Subcutaneous abdominal adipose tissue (tissue), 5 donors: ENCODE results near the gene SLX4IP.
A peak's percentile ranks its signal among the peaks of the same experiment; 100 is the strongest.

Experiments
- H3K27ac ChIP-seq: one replicate; pipeline ENCODE4 v1.7.0; 2013; ENCODE audit warnings: low read depth, mild to moderate bottlenecking, inconsistent platforms, low read length, moderate library complexity
- H3K27me3 ChIP-seq, 5 donors: one replicate each; pipeline ENCODE4 v1.7.0; 2013; ENCODE audit warnings: low read length in 5 of 5, inconsistent platforms in 1 of 5; ENCODE audit not compliant: control insufficient read depth in 5 of 5, insufficient read depth in 4 of 5
- H3K36me3 ChIP-seq, 5 donors: one replicate each; pipeline ENCODE4 v1.7.0; 2013; ENCODE audit warnings: low read length in 5 of 5; ENCODE audit not compliant: control insufficient read depth in 5 of 5, insufficient read depth in 5 of 5
- H3K4me1 ChIP-seq, 5 donors: one replicate each; pipeline ENCODE4 v1.7.0; 2013; ENCODE audit warnings: low read length in 5 of 5, mild to moderate bottlenecking in 3 of 5, moderate library complexity in 1 of 5; ENCODE audit not compliant: control insufficient read depth in 5 of 5, insufficient read depth in 5 of 5
- H3K4me3 ChIP-seq, 5 donors: one replicate each; pipeline ENCODE4 v1.7.0; 2013; ENCODE audit warnings: low read length in 5 of 5, low read depth in 1 of 5
- H3K9ac ChIP-seq, 5 donors: one replicate each; pipeline ENCODE4 v1.7.0; 2013; ENCODE audit warnings: low read length in 5 of 5, mild to moderate bottlenecking in 4 of 5, moderate library complexity in 3 of 5
- H3K9me3 ChIP-seq, 5 donors: one replicate each; pipeline ENCODE4 v1.7.0; 2013; ENCODE audit warnings: low read length in 5 of 5; ENCODE audit not compliant: control insufficient read depth in 5 of 5
- donor health status: healthy.
- donor health status: healthy.
- donor health status: healthy.
- donor health status: healthy.
- donor health status: healthy.

The SLX4IP gene

DNA sequence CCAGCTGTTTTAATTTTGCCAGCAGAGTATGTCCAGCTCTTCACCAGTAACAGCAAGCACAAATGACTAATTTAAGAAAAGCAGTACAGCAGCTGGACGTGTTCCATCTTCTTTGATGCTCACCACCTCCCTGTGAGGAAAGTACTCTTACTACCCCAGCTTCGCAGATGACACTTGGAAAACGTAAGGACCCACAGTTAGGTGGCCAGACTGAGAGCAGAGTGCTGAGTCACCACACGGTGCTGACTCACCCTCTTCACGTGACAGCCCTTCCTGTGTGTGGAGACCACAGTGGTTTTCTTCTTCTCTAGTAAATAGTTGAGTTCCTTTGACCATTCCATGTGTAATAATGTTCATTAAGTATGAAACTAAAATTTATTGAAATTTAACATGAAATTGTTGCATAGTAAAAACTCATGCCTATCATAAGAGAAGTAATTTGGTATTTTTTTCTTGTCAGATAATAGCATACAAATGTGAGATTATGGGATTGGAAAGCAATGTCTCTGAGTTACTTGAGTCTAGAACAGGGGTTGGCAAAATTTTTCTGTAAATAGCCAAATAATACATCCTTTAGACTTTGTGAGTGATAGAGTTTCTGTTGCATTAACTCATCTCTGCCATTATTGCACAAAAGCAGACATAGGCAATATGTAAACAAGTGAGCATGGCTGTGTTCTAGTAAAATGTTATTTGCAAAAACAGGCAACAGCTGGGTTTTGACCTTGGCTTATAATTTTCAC is 76.6 kb downstream of the SLX4IP start:
- H3K9me3 ChIP-seq, result no peaks in the 10 kb centered on the region
- H3K27me3 ChIP-seq, result no peaks in the 10 kb centered on the region
- H3K9ac ChIP-seq, result no peak overlapping the region
- peak overlapping the region; percentile 77 for H3K27ac ChIP-seq
- H3K4me3 ChIP-seq, result peak overlapping the region in 1 of 5 donors; percentile 9
- H3K4me1 ChIP-seq, result peaks cover 8 to 61% (median 53%) of the 10 kb centered on the region in 5 donors
- no peaks in the 10 kb centered on the region for H3K36me3 ChIP-seq

DNA sequence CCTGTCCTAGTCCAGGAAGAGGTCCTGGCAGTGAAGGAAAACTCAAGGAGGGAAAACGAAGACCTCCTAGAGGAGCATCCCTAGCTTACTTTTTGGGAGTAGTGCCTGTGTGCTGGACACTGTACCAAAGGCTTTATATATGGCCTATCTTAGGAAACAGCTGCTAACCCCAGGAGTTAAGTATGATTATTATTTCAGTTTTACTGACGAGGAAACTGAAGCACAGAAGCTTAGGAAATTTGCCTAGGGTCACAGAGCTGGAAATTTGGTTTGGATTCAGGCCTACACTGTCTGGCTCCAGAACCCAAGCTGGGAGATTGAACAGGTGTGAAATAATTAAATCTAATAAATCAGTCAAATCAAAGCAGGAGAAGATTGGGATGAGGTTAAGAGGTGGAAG is 78.0 kb downstream of the SLX4IP start:
- H3K36me3 ChIP-seq, result no peaks in the 10 kb centered on the region
- no peaks in the 10 kb centered on the region for H3K9me3 ChIP-seq
- H3K4me1 ChIP-seq, result peaks cover 8 to 55% (median 46%) of the 10 kb centered on the region in 5 donors
- no peak overlapping the region for H3K4me3 ChIP-seq
- no peak overlapping the region for H3K9ac ChIP-seq
- no peaks in the 10 kb centered on the region for H3K27me3 ChIP-seq
- no peak overlapping the region for H3K27ac ChIP-seq

- no peaks in the 10 kb centered on the region for H3K27me3 ChIP-seq
- no peak overlapping the region for H3K4me3 ChIP-seq
- H3K36me3 ChIP-seq, result no peaks in the 10 kb centered on the region
- H3K9me3 ChIP-seq, result no peaks in the 10 kb centered on the region
- peaks cover 8 to 45% (median 36%) of the 10 kb centered on the region in 5 donors for H3K4me1 ChIP-seq
- H3K27ac ChIP-seq, result peak overlapping the region; percentile 58
- H3K9ac ChIP-seq, result peak overlapping the region in 1 of 5 donors; percentile 49
Observed at GRCh38 chr20:10513931-10514575, 78.9 kb downstream of the SLX4IP start.

DNA sequence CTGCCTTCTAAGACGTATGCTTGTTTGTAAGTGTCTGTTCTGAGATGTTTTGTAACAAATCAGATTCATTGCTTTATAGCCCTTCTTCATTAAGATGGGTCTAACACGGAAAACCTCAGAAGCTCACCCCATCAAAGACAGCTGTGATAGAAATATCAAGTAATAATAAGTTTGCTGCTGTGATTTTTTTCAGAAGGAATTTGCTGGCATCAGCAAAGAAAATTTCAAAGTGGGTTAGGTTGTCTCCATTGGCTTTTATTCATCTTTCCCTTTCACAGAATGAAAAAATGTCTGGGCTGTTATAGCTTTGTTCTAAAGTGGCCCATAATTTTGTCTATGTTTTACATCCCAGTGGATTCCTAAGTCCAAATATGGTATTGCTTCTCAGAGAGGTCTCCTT is 81.4 kb downstream of the SLX4IP start:
- Histone ChIP-seq H3K36me3 (no peaks in the 10 kb centered on the region), H3K27me3 (no peaks in the 10 kb centered on the region), H3K27ac (no peak overlapping the region), H3K4me1 (peaks cover under 1 to 27% (median 25%) of the 10 kb centered on the region in 5 donors), H3K9ac (no peak overlapping the region), H3K4me3 (no peak overlapping the region), H3K9me3 (no peaks in the 10 kb centered on the region)

DNA sequence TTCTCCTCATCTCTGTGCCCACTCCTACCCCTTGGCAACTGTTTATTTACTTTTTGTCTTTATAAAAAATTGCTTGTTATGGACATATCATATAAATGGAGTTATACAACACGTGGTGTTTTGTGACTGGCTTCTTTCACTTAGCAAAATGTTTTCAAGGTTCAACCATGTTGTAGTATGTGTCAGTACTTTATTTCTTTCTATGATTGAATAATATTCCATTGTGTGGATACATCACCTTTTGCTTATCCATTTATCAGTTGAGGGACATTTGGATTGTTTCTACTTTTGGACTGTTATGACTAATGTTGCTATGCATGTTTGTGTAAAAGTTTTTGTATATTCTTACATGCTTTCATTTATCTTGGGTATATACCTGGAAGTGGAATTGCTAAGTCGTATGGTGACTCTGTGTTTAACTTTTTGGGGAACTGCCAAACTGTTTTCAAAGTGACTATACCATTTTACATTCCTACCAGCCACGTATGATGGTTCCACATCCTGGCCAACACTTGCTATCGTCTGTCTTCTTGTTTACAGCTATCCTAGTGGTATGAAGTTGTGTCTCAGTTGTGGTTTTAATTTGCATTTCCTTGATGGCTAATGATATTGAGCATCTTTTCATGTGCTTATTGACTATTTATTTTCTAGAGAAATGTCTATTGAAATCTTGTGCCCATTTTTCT is 84.4 kb downstream of the SLX4IP start:
- Histone ChIP-seq H3K9ac (no peak overlapping the region), H3K4me3 (no peak overlapping the region), H3K9me3 (no peaks in the 10 kb centered on the region), H3K27ac (no peak overlapping the region), H3K27me3 (no peaks in the 10 kb centered on the region), H3K36me3 (no peaks in the 10 kb centered on the region), H3K4me1 (peaks cover 0 to 26% (median 17%) of the 10 kb centered on the region in 5 donors)

GRCh38 chr20:10520528-10520927 is 85.4 kb downstream of the SLX4IP start:
- no peak overlapping the region for H3K9ac ChIP-seq
- H3K4me3 ChIP-seq, result no peak overlapping the region
- no peak overlapping the region for H3K27ac ChIP-seq
- peaks cover 0 to 22% (median 10%) of the 10 kb centered on the region in 5 donors for H3K4me1 ChIP-seq
- no peaks in the 10 kb centered on the region for H3K9me3 ChIP-seq
- no peaks in the 10 kb centered on the region for H3K27me3 ChIP-seq
- H3K36me3 ChIP-seq, result no peaks in the 10 kb centered on the region

DNA sequence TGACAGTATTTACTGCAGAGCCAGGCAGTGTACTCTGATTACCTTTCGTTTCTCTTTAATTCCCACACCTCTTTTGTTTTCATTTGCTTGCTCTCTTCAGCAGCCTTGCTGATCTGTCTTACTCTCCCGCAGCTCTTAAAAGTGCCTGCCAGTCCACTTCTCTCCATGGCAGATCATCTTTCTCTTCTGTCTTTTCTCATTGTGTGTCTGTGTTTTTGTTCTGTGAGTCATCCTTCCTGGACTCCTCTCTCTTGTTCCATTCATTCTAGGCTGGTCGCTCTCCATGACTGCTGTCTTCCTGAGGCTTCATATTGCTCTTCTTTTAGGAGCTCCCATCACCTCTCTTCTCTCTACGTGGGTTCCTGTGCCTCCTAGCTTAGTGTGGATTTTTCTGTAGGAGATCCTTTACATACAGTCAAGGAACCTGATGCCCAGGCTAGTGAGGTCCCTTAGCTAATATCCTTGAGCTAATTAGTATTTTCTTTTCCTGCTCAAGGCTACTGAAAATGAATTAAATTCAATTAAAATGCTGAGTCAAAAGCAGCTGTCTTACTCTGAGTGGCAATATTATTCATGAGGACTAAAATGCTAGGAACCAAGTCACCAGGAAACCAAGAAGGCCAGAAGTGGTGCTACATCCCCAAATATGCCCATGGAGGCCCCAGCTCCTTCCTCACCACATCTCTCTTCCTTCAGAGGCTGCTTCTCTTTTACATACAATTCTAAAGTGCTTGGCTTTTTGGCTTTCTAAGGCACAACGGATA is 86.1 kb downstream of the SLX4IP start:
- H3K4me3 ChIP-seq, result no peak overlapping the region
- H3K27me3 ChIP-seq, result no peaks in the 10 kb centered on the region
- H3K36me3 ChIP-seq, result no peaks in the 10 kb centered on the region
- no peak overlapping the region for H3K9ac ChIP-seq
- H3K27ac ChIP-seq, result no peak overlapping the region
- H3K4me1 ChIP-seq, result peaks cover 0 to 22% (median 10%) of the 10 kb centered on the region in 5 donors
- H3K9me3 ChIP-seq, result no peaks in the 10 kb centered on the region

GRCh38 chr20:10521836-10522235 is 86.7 kb downstream of the SLX4IP start:
- no peak overlapping the region for H3K27ac ChIP-seq
- peaks cover 0 to 22% (median 10%) of the 10 kb centered on the region in 5 donors for H3K4me1 ChIP-seq
- no peaks in the 10 kb centered on the region for H3K9me3 ChIP-seq
- H3K36me3 ChIP-seq, result no peaks in the 10 kb centered on the region
- no peak overlapping the region for H3K4me3 ChIP-seq
- no peak overlapping the region for H3K9ac ChIP-seq
- no peaks in the 10 kb centered on the region for H3K27me3 ChIP-seq

DNA sequence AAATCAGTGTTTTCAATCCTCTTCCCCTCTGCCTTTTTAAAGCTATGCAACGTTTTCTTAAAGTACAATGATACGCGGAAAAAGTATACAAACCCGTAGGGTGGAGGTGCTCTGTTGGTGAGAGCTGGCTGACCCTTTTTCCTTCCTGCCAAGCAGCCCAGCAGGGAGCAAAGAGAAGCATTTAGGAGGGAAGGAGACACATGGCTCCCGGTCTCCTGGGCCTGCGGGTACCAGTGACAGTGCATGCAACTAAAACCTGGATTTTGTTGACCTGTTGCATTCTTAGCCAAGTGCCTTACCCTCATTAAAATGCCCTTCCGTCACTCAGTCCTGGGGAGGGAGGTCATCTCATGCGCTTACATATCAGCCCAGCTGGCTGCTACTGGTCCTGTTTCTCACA is 87.2 kb downstream of the SLX4IP start:
- Histone ChIP-seq H3K27me3 (no peaks in the 10 kb centered on the region), H3K36me3 (no peaks in the 10 kb centered on the region), H3K4me3 (no peak overlapping the region), H3K4me1 (peaks cover 0 to 22% (median 10%) of the 10 kb centered on the region in 5 donors), H3K27ac (no peak overlapping the region), H3K9ac (no peak overlapping the region), H3K9me3 (no peaks in the 10 kb centered on the region)
